IgD-negative memory B cell (primary cell): Measurements from ENCODE around the gene HPS5. TPM values are rescaled to one million over a fixed set of nuclear protein-coding genes. Genes with fewer than 3 reads are reported as not detected.

ENCODE experiments used
- H3K27ac Mint-ChIP-seq, 3 donors: one replicate each; pipeline ENCODE4 v1.8.0; 2020 to 2022; ENCODE audit warnings: mild to moderate bottlenecking in 3 of 3, mixed read lengths in 3 of 3, moderate library complexity in 1 of 3
- H3K27me3 Mint-ChIP-seq: one replicate; pipeline ENCODE4 v1.8.0; 2021; ENCODE audit warnings: mixed read lengths
- H3K36me3 Mint-ChIP-seq: one replicate; pipeline ENCODE4 v1.8.0; 2020; ENCODE audit warnings: mild to moderate bottlenecking, mixed read lengths
- H3K4me1 Mint-ChIP-seq, 3 donors: one replicate each; pipeline ENCODE4 v1.8.0; 2020 to 2022; ENCODE audit warnings: mixed read lengths in 3 of 3, mild to moderate bottlenecking in 1 of 3
- H3K4me3 Mint-ChIP-seq, 4 donors: one replicate each; pipeline ENCODE4 v1.8.0; 2020 to 2022; ENCODE audit warnings: mild to moderate bottlenecking in 4 of 4, mixed read lengths in 4 of 4, moderate library complexity in 3 of 4
- H3K9me3 Mint-ChIP-seq, 3 donors: one replicate each; pipeline ENCODE4 v1.8.0; 2020 to 2021; ENCODE audit warnings: mixed read lengths in 3 of 3, mild to moderate bottlenecking in 1 of 3
- polyA plus RNA-seq: library from polyadenylated mRNA; unstranded; fragments of 300-500 nt; fragmentation: Illumina TruSeq; gene quantifications from one replicate; pipeline ENCODE4 v1.2.3, GENCODE V29; 2021

The HPS5 gene, protein sequence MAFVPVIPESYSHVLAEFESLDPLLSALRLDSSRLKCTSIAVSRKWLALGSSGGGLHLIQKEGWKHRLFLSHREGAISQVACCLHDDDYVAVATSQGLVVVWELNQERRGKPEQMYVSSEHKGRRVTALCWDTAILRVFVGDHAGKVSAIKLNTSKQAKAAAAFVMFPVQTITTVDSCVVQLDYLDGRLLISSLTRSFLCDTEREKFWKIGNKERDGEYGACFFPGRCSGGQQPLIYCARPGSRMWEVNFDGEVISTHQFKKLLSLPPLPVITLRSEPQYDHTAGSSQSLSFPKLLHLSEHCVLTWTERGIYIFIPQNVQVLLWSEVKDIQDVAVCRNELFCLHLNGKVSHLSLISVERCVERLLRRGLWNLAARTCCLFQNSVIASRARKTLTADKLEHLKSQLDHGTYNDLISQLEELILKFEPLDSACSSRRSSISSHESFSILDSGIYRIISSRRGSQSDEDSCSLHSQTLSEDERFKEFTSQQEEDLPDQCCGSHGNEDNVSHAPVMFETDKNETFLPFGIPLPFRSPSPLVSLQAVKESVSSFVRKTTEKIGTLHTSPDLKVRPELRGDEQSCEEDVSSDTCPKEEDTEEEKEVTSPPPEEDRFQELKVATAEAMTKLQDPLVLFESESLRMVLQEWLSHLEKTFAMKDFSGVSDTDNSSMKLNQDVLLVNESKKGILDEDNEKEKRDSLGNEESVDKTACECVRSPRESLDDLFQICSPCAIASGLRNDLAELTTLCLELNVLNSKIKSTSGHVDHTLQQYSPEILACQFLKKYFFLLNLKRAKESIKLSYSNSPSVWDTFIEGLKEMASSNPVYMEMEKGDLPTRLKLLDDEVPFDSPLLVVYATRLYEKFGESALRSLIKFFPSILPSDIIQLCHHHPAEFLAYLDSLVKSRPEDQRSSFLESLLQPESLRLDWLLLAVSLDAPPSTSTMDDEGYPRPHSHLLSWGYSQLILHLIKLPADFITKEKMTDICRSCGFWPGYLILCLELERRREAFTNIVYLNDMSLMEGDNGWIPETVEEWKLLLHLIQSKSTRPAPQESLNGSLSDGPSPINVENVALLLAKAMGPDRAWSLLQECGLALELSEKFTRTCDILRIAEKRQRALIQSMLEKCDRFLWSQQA
- 25.9 TPM for polyA plus RNA-seq

- H3K27me3 Mint-ChIP-seq: no peaks in the 10 kb centered on the region
- H3K4me1 Mint-ChIP-seq: peaks cover 56 to 59% (median 58%) of the 10 kb centered on the region in 3 donors
- H3K36me3 Mint-ChIP-seq: peaks cover 4% of the 10 kb centered on the region
- H3K4me3 Mint-ChIP-seq: peak within 1 kb of the TSS; percentile 96 to 99 (median 98)
- H3K9me3 Mint-ChIP-seq: no peaks in the 10 kb centered on the region
- H3K27ac Mint-ChIP-seq: peak within 1 kb of the TSS; percentile 98 to 100 (median 100)
Measured at GRCh38 chr11:18321969-18322711, at the start of gene HPS5, which contains the start of gene GTF2H1. Gene HPS5 (minus strand): TSS chr11:18322140. CDS start chr11:18317858, 4,282 bp downstream. Gene GTF2H1 (plus strand): TSS chr11:18322567. CDS start chr11:18333075, 10,508 bp downstream.

DNA sequence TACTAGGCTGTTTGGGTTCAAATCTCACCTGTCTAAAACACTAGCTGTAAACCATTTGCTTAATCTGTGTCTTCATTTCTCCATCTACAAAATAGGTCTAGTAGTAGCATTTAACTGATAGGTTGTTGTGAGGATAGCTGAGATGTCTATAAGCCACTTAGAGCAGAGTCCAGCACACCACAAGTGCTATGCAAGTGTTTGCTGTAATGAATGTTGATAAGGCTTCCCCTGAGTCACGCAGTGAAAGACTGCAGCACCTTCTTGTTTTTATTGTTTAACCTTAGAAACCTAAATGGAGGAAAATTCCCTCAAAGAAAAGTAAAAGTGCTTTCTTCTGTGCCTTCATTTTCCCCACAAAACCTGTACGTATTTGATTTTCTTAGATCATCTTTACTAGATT lies 49.3 kb upstream of the HPS5 start:
- no peak overlapping the region for H3K4me3 Mint-ChIP-seq
- peaks cover 4% of the 10 kb centered on the region for H3K36me3 Mint-ChIP-seq
- no peaks in the 10 kb centered on the region for H3K9me3 Mint-ChIP-seq
- no peaks in the 10 kb centered on the region for H3K4me1 Mint-ChIP-seq
- no peaks in the 10 kb centered on the region for H3K27me3 Mint-ChIP-seq
- no peak overlapping the region for H3K27ac Mint-ChIP-seq

- H3K4me1 Mint-ChIP-seq: no peaks in the 10 kb centered on the region
- H3K4me3 Mint-ChIP-seq: no peak overlapping the region
- no peak overlapping the region for H3K27ac Mint-ChIP-seq
- peaks cover 4% of the 10 kb centered on the region for H3K36me3 Mint-ChIP-seq
- H3K9me3 Mint-ChIP-seq: no peaks in the 10 kb centered on the region
- H3K27me3 Mint-ChIP-seq: no peaks in the 10 kb centered on the region
Measured at GRCh38 chr11:18369398-18369797, 47.5 kb upstream of the HPS5 start.

GRCh38 chr11:18368221-18368620 lies 46.3 kb upstream of the HPS5 start:
- Mint-ChIP-seq H3K4me3 (no peak overlapping the region), H3K27ac (peak overlapping the region in 1 of 3 donors; percentile 6), H3K36me3 (peaks cover 4% of the 10 kb centered on the region), H3K9me3 (no peaks in the 10 kb centered on the region), H3K27me3 (no peaks in the 10 kb centered on the region), H3K4me1 (no peaks in the 10 kb centered on the region)

GRCh38 chr11:18367431-18367830 lies 45.5 kb upstream of the HPS5 start:
- H3K9me3 Mint-ChIP-seq: no peaks in the 10 kb centered on the region
- no peak overlapping the region for H3K4me3 Mint-ChIP-seq
- H3K4me1 Mint-ChIP-seq: no peaks in the 10 kb centered on the region
- no peaks in the 10 kb centered on the region for H3K27me3 Mint-ChIP-seq
- H3K36me3 Mint-ChIP-seq: peaks cover 4% of the 10 kb centered on the region
- no peak overlapping the region for H3K27ac Mint-ChIP-seq

GRCh38 chr11:18366286-18366685 lies 44.3 kb upstream of the HPS5 start:
- no peak overlapping the region for H3K27ac Mint-ChIP-seq

GRCh38 chr11:18365741-18366140 lies 43.8 kb upstream of the HPS5 start:
- H3K9me3 Mint-ChIP-seq: no peaks in the 10 kb centered on the region
- no peak overlapping the region for H3K4me3 Mint-ChIP-seq
- H3K27ac Mint-ChIP-seq: no peak overlapping the region
- no peaks in the 10 kb centered on the region for H3K27me3 Mint-ChIP-seq
- H3K4me1 Mint-ChIP-seq: no peaks in the 10 kb centered on the region
- peaks cover 4% of the 10 kb centered on the region for H3K36me3 Mint-ChIP-seq

More at GRCh38 chr11:18366286-18366685, 44.3 kb upstream of the HPS5 start:
- H3K27me3 Mint-ChIP-seq: no peaks in the 10 kb centered on the region
- H3K4me1 Mint-ChIP-seq: no peaks in the 10 kb centered on the region
- H3K4me3 Mint-ChIP-seq: no peak overlapping the region
- no peaks in the 10 kb centered on the region for H3K9me3 Mint-ChIP-seq
- H3K36me3 Mint-ChIP-seq: peaks cover 4% of the 10 kb centered on the region

- peak overlapping the region in 1 of 3 donors; percentile 13 for H3K27ac Mint-ChIP-seq
- H3K4me3 Mint-ChIP-seq: no peak overlapping the region
- peaks cover 4% of the 10 kb centered on the region for H3K36me3 Mint-ChIP-seq
Measured at GRCh38 chr11:18364495-18365073, 42.6 kb upstream of the HPS5 start.

GRCh38 chr11:18361154-18361553 lies 39.2 kb upstream of the HPS5 start:
- Mint-ChIP-seq H3K27me3 (no peaks in the 10 kb centered on the region), H3K4me3 (no peak overlapping the region), H3K9me3 (no peaks in the 10 kb centered on the region), H3K4me1 (no peaks in the 10 kb centered on the region), H3K36me3 (peaks cover 4% of the 10 kb centered on the region), H3K27ac (no peak overlapping the region)

More at GRCh38 chr11:18364495-18365073, 42.6 kb upstream of the HPS5 start:
- Mint-ChIP-seq H3K27me3 (no peaks in the 10 kb centered on the region), H3K4me1 (no peaks in the 10 kb centered on the region), H3K9me3 (no peaks in the 10 kb centered on the region)

DNA sequence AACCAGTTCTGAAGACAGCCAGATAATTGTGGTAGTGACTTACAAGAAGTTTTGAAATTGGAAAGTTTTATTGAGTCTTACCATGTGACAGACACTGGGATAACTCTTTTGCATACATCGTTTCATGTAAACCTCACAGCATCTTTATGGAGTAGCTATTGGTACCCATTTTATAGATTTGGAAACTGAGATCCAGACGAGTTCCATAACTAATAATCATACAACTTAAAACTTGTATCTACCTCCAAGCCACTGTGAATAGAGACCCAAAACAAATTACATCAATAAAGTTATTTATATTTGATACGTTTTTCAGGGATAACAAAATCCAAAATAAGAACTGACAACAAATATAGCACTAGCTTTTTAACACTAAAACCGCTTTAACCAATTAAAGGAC lies 36.7 kb upstream of the HPS5 start:
- no peaks in the 10 kb centered on the region for H3K9me3 Mint-ChIP-seq
- H3K27me3 Mint-ChIP-seq: no peaks in the 10 kb centered on the region
- no peak overlapping the region for H3K27ac Mint-ChIP-seq
- no peak overlapping the region for H3K4me3 Mint-ChIP-seq
- H3K36me3 Mint-ChIP-seq: peaks cover 4% of the 10 kb centered on the region
- H3K4me1 Mint-ChIP-seq: no peaks in the 10 kb centered on the region

DNA sequence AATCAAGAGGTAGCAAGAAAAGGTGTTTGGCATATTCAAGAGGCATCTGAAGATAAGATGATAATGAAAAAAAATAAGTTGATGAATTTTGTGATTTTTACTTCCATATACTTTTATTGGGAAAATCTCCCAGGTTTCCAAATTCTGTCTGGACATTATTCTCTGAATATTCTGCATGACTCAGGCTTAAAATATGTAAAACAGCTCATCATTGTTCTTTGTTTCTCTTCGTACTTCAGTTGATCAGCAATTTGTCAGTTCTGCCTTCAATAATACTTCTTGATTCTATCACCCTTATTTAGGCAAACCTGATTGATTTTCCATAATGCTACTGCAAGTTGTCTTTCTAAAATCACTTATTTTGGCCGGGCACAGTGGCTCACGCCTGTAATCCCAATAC lies 30.6 kb upstream of the HPS5 start:
- Mint-ChIP-seq H3K9me3 (no peaks in the 10 kb centered on the region), H3K4me1 (no peaks in the 10 kb centered on the region), H3K27ac (no peak overlapping the region), H3K36me3 (peaks cover 4% of the 10 kb centered on the region), H3K4me3 (no peak overlapping the region), H3K27me3 (no peaks in the 10 kb centered on the region)

DNA sequence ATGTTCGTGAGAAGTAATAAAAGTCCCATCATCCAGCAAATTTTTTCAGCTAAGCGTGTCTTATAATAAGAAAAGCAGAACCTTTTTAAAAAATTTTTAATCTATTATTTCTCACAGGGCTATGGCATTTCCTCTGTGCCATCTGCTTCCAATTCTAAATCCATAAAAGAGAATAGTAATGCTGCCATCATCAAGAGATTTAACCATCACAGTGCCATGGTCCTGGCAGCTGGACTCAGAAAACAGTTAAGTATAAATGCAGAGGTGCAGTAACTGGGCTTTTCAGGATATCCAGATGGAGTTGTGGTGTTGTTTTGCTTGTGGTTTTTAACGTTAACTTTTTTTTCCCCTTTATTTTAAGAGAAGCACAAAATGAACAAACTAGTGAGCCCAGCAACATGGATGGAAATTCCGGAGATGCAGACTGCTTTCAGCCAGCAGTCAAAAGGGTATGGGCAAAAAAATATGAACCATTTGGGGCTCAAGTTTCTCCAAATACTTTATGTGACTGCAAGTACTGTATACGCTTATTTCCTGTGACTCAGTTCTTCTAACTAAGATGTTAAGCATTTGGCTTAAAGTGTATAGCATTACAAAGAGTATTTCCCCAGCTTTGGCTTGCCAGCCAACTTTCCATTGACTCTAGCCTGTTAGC lies 25.7 kb upstream of the HPS5 start:
- peaks cover 0 to 1% (median 0%) of the 10 kb centered on the region in 3 donors for H3K4me1 Mint-ChIP-seq
- H3K27ac Mint-ChIP-seq: no peak overlapping the region
- no peak overlapping the region for H3K4me3 Mint-ChIP-seq
- no peaks in the 10 kb centered on the region for H3K9me3 Mint-ChIP-seq
- no peaks in the 10 kb centered on the region for H3K27me3 Mint-ChIP-seq
- peaks cover 4% of the 10 kb centered on the region for H3K36me3 Mint-ChIP-seq

GRCh38 chr11:18332891-18333290 lies 11.0 kb upstream of the HPS5 start:
- Mint-ChIP-seq H3K4me3 (no peak overlapping the region), H3K27me3 (no peaks in the 10 kb centered on the region), H3K36me3 (peaks cover 11% of the 10 kb centered on the region), H3K27ac (peak overlapping the region in 2 of 3 donors; percentile 63 to 82), H3K4me1 (peaks cover 26 to 44% (median 28%) of the 10 kb centered on the region in 3 donors), H3K9me3 (no peaks in the 10 kb centered on the region)
